ENCODE measurements around the gene WHAMM. TPM values are rescaled to one million over a fixed set of nuclear protein-coding genes. Genes with fewer than 3 reads are reported as not detected.

The WHAMM gene
- total and polyA plus RNA-seq, 4 donors = 4.2 to 10.4 (median 6.6) TPM

- Histone ChIP-seq H3K4me1 (ENCODE audit: control insufficient read depth in 5 of 5, insufficient read depth in 5 of 5, low read length in 5 of 5) (no peaks in the 10 kb centered on the region), H3K27ac (ENCODE audit: low read depth in 1 of 2, low read length in 1 of 2) (no peak overlapping the region), H3K9ac (ENCODE audit: insufficient read depth in 1 of 2, low read length in 2 of 2) (no peak overlapping the region), H3K9me3 (ENCODE audit: control insufficient read depth in 4 of 4, insufficient read depth in 3 of 4, low read length in 3 of 4) (peaks cover 0 to 6% (median 0%) of the 10 kb centered on the region in 4 donors), H3K36me3 (ENCODE audit: control insufficient read depth in 4 of 4, insufficient read depth in 4 of 4, low read length in 4 of 4) (peaks cover 13 to 37% (median 23%) of the 10 kb centered on the region in 4 donors), H3K27me3 (ENCODE audit: control insufficient read depth in 3 of 3, insufficient read depth in 3 of 3, low read length in 2 of 3) (no peaks in the 10 kb centered on the region), H3K4me3 (no peak overlapping the region)
- DNase-seq = no peak
- TF ChIP-seq CTCF (IDR thresholded peaks at IDR 0.05; ENCODE audit: control extremely low read depth, extremely low read depth) = no peak
- ATAC-seq (ENCODE audit: insufficient read depth, low FRiP score) = no peak
Observed at GRCh38 chr15:82839136-82839535, 29.7 kb downstream of the WHAMM start.

- no peak overlapping the region for H3K9ac ChIP-seq (ENCODE audit: insufficient read depth in 1 of 2, low read length in 2 of 2)
- H3K9me3 ChIP-seq (ENCODE audit: control insufficient read depth in 4 of 4, insufficient read depth in 3 of 4, low read length in 3 of 4) = peaks cover 0 to 6% (median 0%) of the 10 kb centered on the region in 4 donors
- H3K27me3 ChIP-seq (ENCODE audit: control insufficient read depth in 3 of 3, insufficient read depth in 3 of 3, low read length in 2 of 3) = no peaks in the 10 kb centered on the region
- no peak overlapping the region for H3K27ac ChIP-seq (ENCODE audit: low read depth in 1 of 2, low read length in 1 of 2)
- no peak overlapping the region for H3K4me3 ChIP-seq
- H3K4me1 ChIP-seq (ENCODE audit: control insufficient read depth in 5 of 5, insufficient read depth in 5 of 5, low read length in 5 of 5) = no peaks in the 10 kb centered on the region
- 97 to 99% methylated on average over 4 of the region's 4 CpGs for WGBS, 2 donors
- no peak for DNase-seq
- ATAC-seq (ENCODE audit: insufficient read depth, low FRiP score) = no peak
- H3K36me3 ChIP-seq (ENCODE audit: control insufficient read depth in 4 of 4, insufficient read depth in 4 of 4, low read length in 4 of 4) = peaks cover 13 to 31% (median 19%) of the 10 kb centered on the region in 4 donors
- TF ChIP-seq CTCF (IDR thresholded peaks at IDR 0.05; ENCODE audit: control extremely low read depth, extremely low read depth) = no peak
Observed at GRCh38 chr15:82840166-82840565, 30.7 kb downstream of the WHAMM start.

- Histone ChIP-seq H3K9me3 (ENCODE audit: control insufficient read depth in 4 of 4, insufficient read depth in 3 of 4, low read length in 3 of 4) (peaks cover 0 to 3% (median 0%) of the 10 kb centered on the region in 4 donors), H3K4me3 (no peak overlapping the region), H3K36me3 (ENCODE audit: control insufficient read depth in 4 of 4, insufficient read depth in 4 of 4, low read length in 4 of 4) (peaks cover 0 to under 1% (median 0%) of the 10 kb centered on the region in 4 donors), H3K27ac (ENCODE audit: low read depth in 1 of 2, low read length in 1 of 2) (no peak overlapping the region), H3K27me3 (ENCODE audit: control insufficient read depth in 3 of 3, insufficient read depth in 3 of 3, low read length in 2 of 3) (no peaks in the 10 kb centered on the region), H3K4me1 (ENCODE audit: control insufficient read depth in 5 of 5, insufficient read depth in 5 of 5, low read length in 5 of 5) (no peaks in the 10 kb centered on the region), H3K9ac (ENCODE audit: insufficient read depth in 1 of 2, low read length in 2 of 2) (no peak overlapping the region)
- ATAC-seq (ENCODE audit: insufficient read depth, low FRiP score) (no peak), DNase-seq (no peak)
- WGBS, 2 donors = 92 to 93% methylated on average over 3 of the region's 3 CpGs
- no peak for TF ChIP-seq CTCF (IDR thresholded peaks at IDR 0.05; ENCODE audit: control extremely low read depth, extremely low read depth)
Observed at GRCh38 chr15:82843566-82843965, 34.1 kb downstream of the WHAMM start.

GRCh38 chr15:82845686-82846085, 36.3 kb downstream of the WHAMM start:
- no peaks in the 10 kb centered on the region for H3K36me3 ChIP-seq (ENCODE audit: control insufficient read depth in 4 of 4, insufficient read depth in 4 of 4, low read length in 4 of 4)
- H3K4me1 ChIP-seq (ENCODE audit: control insufficient read depth in 5 of 5, insufficient read depth in 5 of 5, low read length in 5 of 5) = peaks cover 0 to 7% (median 0%) of the 10 kb centered on the region in 5 donors
- no peak overlapping the region for H3K4me3 ChIP-seq
- TF ChIP-seq CTCF (IDR thresholded peaks at IDR 0.05; ENCODE audit: control extremely low read depth, extremely low read depth) = no peak
- DNase-seq = no peak
- 82% methylated on average over 7 of the region's 7 CpGs for WGBS, 2 donors
- peaks cover 0 to 3% (median 0%) of the 10 kb centered on the region in 4 donors for H3K9me3 ChIP-seq (ENCODE audit: control insufficient read depth in 4 of 4, insufficient read depth in 3 of 4, low read length in 3 of 4)
- H3K27ac ChIP-seq (ENCODE audit: low read depth in 1 of 2, low read length in 1 of 2) = no peak overlapping the region
- H3K9ac ChIP-seq (ENCODE audit: insufficient read depth in 1 of 2, low read length in 2 of 2) = no peak overlapping the region
- H3K27me3 ChIP-seq (ENCODE audit: control insufficient read depth in 3 of 3, insufficient read depth in 3 of 3, low read length in 2 of 3) = no peaks in the 10 kb centered on the region
- no peak for ATAC-seq (ENCODE audit: insufficient read depth, low FRiP score)
